Left lung (tissue), 10 donors: ENCODE data around the gene CUX1. TPM values are rescaled to one million over a fixed set of nuclear protein-coding genes. Genes with fewer than 3 reads are reported as not detected.
"Not testable (repeated sequence)": the region's sequence is repeated elsewhere in the genome, so short reads cannot be mapped to it uniquely, and the experiment has no call there.

Experiments
- ATAC-seq: fragments of 200-7000 bp; cut with Tn5 transposase; one replicate; pipeline ENCODE4 v1.9.1; 2020; ENCODE audit warnings: moderate library complexity
- DNase-seq, 4 donors: peaks; one replicate each; pipeline ENCODE4 v3.0.0-alpha.2; 2013 to 2020
- H3K27ac ChIP-seq, 2 donors: fragments of 200-600 bp; sonication (generic) in 1 of 2; one replicate each; pipeline versions ENCODE4 v1.5.0 to v1.8.0; 2020 to 2021
- H3K27me3 ChIP-seq, 2 donors: fragments of 200-600 bp; sonication (generic) in 1 of 2; one replicate each; pipeline versions ENCODE4 v1.5.0 to v1.8.0; 2020 to 2021
- H3K36me3 ChIP-seq, 2 donors: fragments of 200-600 bp; sonication (generic) in 1 of 2; one replicate each; pipeline versions ENCODE4 v1.5.0 to v1.8.0; 2020 to 2021
- H3K4me1 ChIP-seq, 2 donors: fragments of 200-600 bp; one replicate each; pipeline ENCODE4 v1.8.0; 2021
- H3K4me3 ChIP-seq, 2 donors: fragments of 200-600 bp; sonication (generic) in 1 of 2; one replicate each; pipeline versions ENCODE4 v1.5.0 to v1.8.0; 2020 to 2021; ENCODE audit warnings: mild to moderate bottlenecking in 1 of 2
- H3K9me3 ChIP-seq, 2 donors: fragments of 200-600 bp; sonication (generic) in 1 of 2; one replicate each; pipeline versions ENCODE4 v1.5.0 to v1.8.0; 2020 to 2021
- CTCF ChIP-seq, 2 donors: fragments of 200-600 bp; sonication (generic) in 1 of 2; IDR thresholded peaks; one replicate each; pipeline versions ENCODE4 v1.5.0 to v1.8.0; 2021; ENCODE audit warnings: antibody characterized with exemption in 2 of 2
- intact Hi-C, 2 donors: fragments of 100-400 bp; cut with DNase I; formaldehyde crosslinking; loops; one replicate each; pipeline versions ENCODE4 v1.11.2 to v1.14.2; 2022
- polyA plus RNA-seq, 6 donors: library from polyadenylated mRNA; unstranded; fragments of 120-200 nt; gene quantifications; one replicate each; pipeline ENCODE4 v1.2.1, GENCODE V29; 2013; ENCODE audit not compliant: insufficient read length in 6 of 6
- total RNA-seq, 2 donors: library from RNA; stranded (reverse); fragmentation: NEBNext Ultra II Directional; extraction: Animal tissue kit (Norgen Biotek cat#: 25700); gene quantifications; one replicate each; pipeline ENCODE4 v1.2.1, GENCODE V29; 2021
- donor health status: DM: no; HTN: yes; CAD: no.
- donor health status: DM: no; HTN: no; CAD: no.

The CUX1 gene
- total and polyA plus RNA-seq, 8 donors, result 86.4 to 157 (median 96.4) TPM

GRCh38 chr7:101926265-101926664, 108.8 kb downstream of the CUX1 start:
- peaks cover 0 to 8% of the 10 kb centered on the region in 2 donors for H3K4me1 ChIP-seq
- H3K27me3 ChIP-seq, result no peaks in the 10 kb centered on the region
- H3K36me3 ChIP-seq, result peaks cover 0 to 3% of the 10 kb centered on the region in 2 donors
- no peaks in the 10 kb centered on the region for H3K9me3 ChIP-seq
- TF ChIP-seq CTCF (IDR thresholded peaks at IDR 0.05), result no peak
- peak in 1 of 4 donors; percentile 3 for DNase-seq
- H3K4me3 ChIP-seq, result no peak overlapping the region
- intact Hi-C loops, result no loop called here
- ATAC-seq, result no peak
- H3K27ac ChIP-seq, result no peak overlapping the region

DNA sequence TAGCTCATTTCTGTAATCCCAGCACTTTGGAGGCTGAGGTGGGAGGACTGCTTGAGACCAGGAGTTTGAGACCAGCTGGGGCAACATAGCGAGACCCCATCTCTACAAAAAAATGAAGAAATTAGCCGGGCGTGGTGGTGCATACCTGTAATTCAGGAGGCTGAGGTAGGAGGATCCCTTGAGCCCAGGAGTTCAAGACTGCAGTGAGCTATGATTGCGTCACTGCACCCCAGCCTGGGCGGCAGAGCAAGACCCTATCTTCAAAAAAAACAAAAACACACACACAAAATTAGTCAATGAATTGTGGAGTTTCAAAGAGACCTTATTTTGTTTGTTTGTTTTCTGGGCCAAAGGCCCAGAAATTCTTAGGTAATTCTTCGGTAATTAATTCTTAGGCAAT, 110.0 kb downstream of the CUX1 start:
- H3K27ac ChIP-seq, result peak overlapping the region in 1 of 2 donors; percentile 39
- no peak overlapping the region for H3K4me3 ChIP-seq
- ATAC-seq (no peak), DNase-seq (peak in 1 of 4 donors; percentile 46)
- H3K4me1 ChIP-seq, result peaks cover 0 to 8% of the 10 kb centered on the region in 2 donors
- peaks cover 0 to 3% of the 10 kb centered on the region in 2 donors for H3K36me3 ChIP-seq
- no peaks in the 10 kb centered on the region for H3K27me3 ChIP-seq
- intact Hi-C loops, result no loop called here
- H3K9me3 ChIP-seq, result no peaks in the 10 kb centered on the region
- TF ChIP-seq CTCF (IDR thresholded peaks at IDR 0.05), result no peak

DNA sequence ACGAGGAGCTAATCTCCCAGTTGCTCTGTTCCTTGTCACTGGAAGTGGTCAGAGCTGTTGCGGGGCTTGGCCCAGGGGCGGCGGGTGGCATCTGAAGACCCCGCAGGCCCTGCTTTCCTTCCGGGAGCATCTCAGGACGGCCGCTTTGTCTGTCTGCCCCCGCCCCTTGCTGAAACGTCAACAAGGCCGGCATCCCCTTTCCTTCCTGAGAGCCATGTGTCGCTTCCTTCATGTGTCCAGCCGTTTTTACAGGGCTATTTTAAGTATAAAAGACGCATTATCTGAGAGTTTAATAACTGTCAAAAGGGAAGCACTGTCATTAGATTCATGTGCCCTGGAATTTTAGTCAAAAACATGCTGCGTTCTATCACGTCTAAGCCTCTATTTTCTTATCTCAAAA, 110.4 kb downstream of the CUX1 start:
- no peak for TF ChIP-seq CTCF (IDR thresholded peaks at IDR 0.05)
- Histone ChIP-seq H3K27me3 (no peaks in the 10 kb centered on the region), H3K9me3 (no peaks in the 10 kb centered on the region), H3K36me3 (peaks cover 0 to 3% of the 10 kb centered on the region in 2 donors), H3K4me3 (no peak overlapping the region), H3K27ac (peak overlapping the region in 1 of 2 donors; percentile 39), H3K4me1 (peaks cover 0 to 8% of the 10 kb centered on the region in 2 donors)
- ATAC-seq, result no peak
- intact Hi-C loops, result no loop called here
- peak in 1 of 4 donors; percentile 53 for DNase-seq

GRCh38 chr7:101929256-101929655, 111.8 kb downstream of the CUX1 start:
- H3K27me3 ChIP-seq, result no peaks in the 10 kb centered on the region
- intact Hi-C loops, result no loop called here

DNA sequence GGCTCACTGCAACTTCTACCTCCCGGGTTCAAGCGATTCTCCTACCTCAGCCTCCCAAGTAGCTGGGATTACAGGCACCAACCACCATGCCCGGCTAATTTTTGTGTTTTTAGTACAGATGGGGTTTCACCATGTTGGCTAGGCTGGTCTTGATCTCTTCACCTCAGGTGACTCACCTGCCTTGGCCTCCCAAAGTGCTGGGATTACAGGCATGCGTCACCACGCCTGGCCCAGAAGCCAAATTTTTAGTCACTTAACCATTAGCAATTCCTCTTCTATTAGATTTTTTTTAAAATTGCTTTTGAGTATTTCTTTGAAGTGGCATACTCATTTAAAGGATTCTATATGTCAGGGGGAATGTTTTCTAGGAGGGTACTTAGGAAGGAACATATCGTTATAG, 112.5 kb downstream of the CUX1 start:
- peak in 1 of 4 donors; percentile 3 for DNase-seq
- H3K27me3 ChIP-seq, intact Hi-C loops, H3K9me3 ChIP-seq, H3K36me3 ChIP-seq, H3K27ac ChIP-seq, ATAC-seq, H3K4me3 ChIP-seq: not testable (repeated sequence)
- H3K4me1 ChIP-seq, result peaks cover 0 to 16% of the 10 kb centered on the region in 2 donors

More at GRCh38 chr7:101929256-101929655, 111.8 kb downstream of the CUX1 start:
- Histone ChIP-seq H3K36me3 (no peaks in the 10 kb centered on the region), H3K4me1 (peaks cover 0 to 16% of the 10 kb centered on the region in 2 donors), H3K4me3 (no peak overlapping the region), H3K9me3 (no peaks in the 10 kb centered on the region), H3K27ac (no peak overlapping the region)
- ATAC-seq, result no peak
- DNase-seq, result no peak
- no peak for TF ChIP-seq CTCF (IDR thresholded peaks at IDR 0.05)

DNA sequence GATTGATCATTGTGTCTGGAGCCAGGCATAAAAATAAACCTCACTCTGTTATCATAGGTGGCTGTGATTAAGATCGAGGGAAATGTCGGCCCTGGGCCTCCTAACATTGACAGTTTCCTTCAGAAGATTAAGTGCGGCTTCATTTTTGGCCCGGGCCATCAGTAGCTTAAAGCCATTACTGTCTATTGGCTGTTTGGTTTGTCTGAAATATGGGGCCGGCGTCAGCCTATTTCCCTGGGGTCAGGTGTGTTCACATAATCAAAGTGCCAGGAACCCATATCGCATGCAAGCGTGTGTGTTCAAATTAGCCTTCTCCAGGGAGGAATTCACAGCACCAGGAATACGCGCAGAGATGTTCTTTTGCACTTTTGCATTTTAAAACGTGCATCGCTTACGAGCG, 114.7 kb downstream of the CUX1 start:
- H3K4me3 ChIP-seq, result no peak overlapping the region
- DNase-seq (no peak), ATAC-seq (no peak)
- no peaks in the 10 kb centered on the region for H3K9me3 ChIP-seq
- H3K27ac ChIP-seq, result no peak overlapping the region
- no peak for TF ChIP-seq CTCF (IDR thresholded peaks at IDR 0.05)
- peaks cover 0 to 29% of the 10 kb centered on the region in 2 donors for H3K4me1 ChIP-seq
- H3K27me3 ChIP-seq, result no peaks in the 10 kb centered on the region
- intact Hi-C loops, result no loop called here
- peaks cover 0 to 4% of the 10 kb centered on the region in 2 donors for H3K36me3 ChIP-seq
